ENCODE results near the gene C3orf18. TPM values are rescaled to one million over a fixed set of nuclear protein-coding genes. Genes with fewer than 3 reads are reported as not detected.

Gene C3orf18
- total and polyA plus RNA-seq, 2 donors (not counting 3 experiments of a cell fraction or from before 2014, with no cell fraction given), result 1.7 to 2.9 TPM

- no peak overlapping the region for H3K4me2 ChIP-seq (ENCODE audit: insufficient read depth, low read length)
- POLR2A ChIA-PET, result no interaction called here
Observed at GRCh38 chr3:50604628-50605588, 37.4 kb upstream of the C3orf18 start.

More at GRCh38 chr3:50604628-50605588, 37.4 kb upstream of the C3orf18 start:
- no peak overlapping the region for H3K4me3 ChIP-seq (replicated peaks in 1 of 3; ENCODE audit: insufficient read depth in 1 of 3, low read depth in 1 of 3, low read length in 3 of 3)
- no peak overlapping the region for H3K9ac ChIP-seq (replicated peaks; ENCODE audit: extremely low read depth, insufficient read depth, low read length)
- no peaks in the 10 kb centered on the region for H3K9me1 ChIP-seq (replicated peaks; ENCODE audit: control insufficient read depth, extremely low read depth, insufficient read depth, low read length)
- no TSS peak for BruUV-seq (replicated peaks)
- no peaks in the 10 kb centered on the region for H3K79me2 ChIP-seq (ENCODE audit: control insufficient read depth, insufficient read depth, low read length)
- H3K9me3 ChIP-seq (replicated peaks; ENCODE audit: control insufficient read depth, insufficient read depth, low read length), result no peaks in the 10 kb centered on the region
- no peaks in the 10 kb centered on the region for H4K20me1 ChIP-seq (replicated peaks; ENCODE audit: control insufficient read depth, extremely low read depth, insufficient read depth, low read length)
- H2AFZ ChIP-seq (ENCODE audit: low read depth, low read length), result no peak overlapping the region
- H3K27me3 ChIP-seq (ENCODE audit: control insufficient read depth in 2 of 2, insufficient read depth in 2 of 2, low read length in 2 of 2), result no peaks in the 10 kb centered on the region
- no peak overlapping the region for H3K27ac ChIP-seq (ENCODE audit: insufficient read depth, low read depth, low read length)
- CTCF ChIA-PET, result no interaction called here
- dilution Hi-C loops (cut with MboI; ENCODE audit: extremely low pct_ligation_motif_present, low sequenced_read_pairs), result no loop called here
- TF ChIP-seq MYC (IDR thresholded peaks at IDR 0.05; ENCODE audit: low read depth, low read length), result no peak
- TF ChIP-seq FOS (IDR thresholded peaks at IDR 0.05; ENCODE audit: borderline replicate concordance, insufficient read depth, low read length), result no peak
- no peak for TF ChIP-seq POLR2AphosphoS5 (IDR thresholded peaks at IDR 0.05; ENCODE audit: insufficient read depth, low read depth, low read length)
- TF ChIP-seq POLR2A (IDR thresholded peaks at IDR 0.05; ENCODE audit: low read depth, low read length), result no peak
- TF ChIP-seq CTCF (IDR thresholded peaks at IDR 0.05; ENCODE audit: extremely low read depth in 1 of 2, insufficient read depth in 1 of 2, low read depth in 1 of 2, low read length in 2 of 2), result no peak
- TF ChIP-seq EZH2 (IDR thresholded peaks at IDR 0.05; ENCODE audit: borderline replicate concordance, low read depth, low read length, severe bottlenecking), result no peak
- no peak for TF ChIP-seq GATA2 (IDR thresholded peaks at IDR 0.05; ENCODE audit: insufficient read depth, insufficient read length, low read depth, low read length)
- no peak for TF ChIP-seq JUN (IDR thresholded peaks at IDR 0.05; ENCODE audit: borderline replicate concordance, insufficient read depth, insufficient read length, low read depth)
- TF ChIP-seq MAX (IDR thresholded peaks at IDR 0.05; ENCODE audit: insufficient read depth, insufficient read length), result no peak
- intact Hi-C loops (cut with micrococcal nuclease), result no loop called here
- FAIRE-seq (no peak), DNase-seq (ENCODE audit: low read depth, low spot score) (no peak)
- peaks cover 0 to 6% of the 10 kb centered on the region in 2 experiments for H3K36me3 ChIP-seq (ENCODE audit: control insufficient read depth in 2 of 2, extremely low read depth in 1 of 2, insufficient read depth in 2 of 2, low read length in 2 of 2)
- peaks cover 10% of the 10 kb centered on the region for H3K4me1 ChIP-seq (ENCODE audit: control insufficient read depth, extremely low read depth, insufficient read depth, low read length)

All from endothelial cell of umbilical vein (primary cell).